Liver (tissue), 9 donors: ENCODE data around the gene NDUFB11. TPM values are rescaled to one million over a fixed set of nuclear protein-coding genes. Genes with fewer than 3 reads are reported as not detected.
A peak's percentile ranks its signal among the peaks of the same experiment; 100 is the strongest.

Source experiments
- DNase-seq: peaks from one replicate; pipeline ENCODE4 v3.0.0-alpha.2; 2017; ENCODE audit warnings: low spot score
- H3K27ac ChIP-seq, 2 donors: one replicate each; pipeline ENCODE4 v1.7.0; 2013; ENCODE audit warnings: inconsistent platforms in 2 of 2, low read length in 2 of 2, control low read depth in 1 of 2, low read depth in 1 of 2, mild to moderate bottlenecking in 1 of 2
- H3K27me3 ChIP-seq, 4 donors: one replicate each; pipeline versions ENCODE4 v1.6.1 to v1.7.0; 2013; ENCODE audit warnings: low read length in 3 of 4, inconsistent platforms in 1 of 4, mild to moderate bottlenecking in 1 of 4, moderate library complexity in 1 of 4; ENCODE audit not compliant: control insufficient read depth in 4 of 4, insufficient read depth in 4 of 4
- H3K36me3 ChIP-seq, 4 donors: one replicate each; pipeline versions ENCODE4 v1.6.1 to v1.7.0; 2013; ENCODE audit warnings: low read length in 3 of 4, mild to moderate bottlenecking in 3 of 4, low read depth in 1 of 4, moderate library complexity in 1 of 4; ENCODE audit not compliant: control insufficient read depth in 4 of 4, insufficient read depth in 3 of 4
- H3K4me1 ChIP-seq, 4 donors: one replicate each; pipeline versions ENCODE4 v1.6.1 to v1.7.0; 2013; ENCODE audit warnings: low read length in 3 of 4, mild to moderate bottlenecking in 3 of 4, moderate library complexity in 1 of 4; ENCODE audit not compliant: control insufficient read depth in 4 of 4, insufficient read depth in 4 of 4
- H3K4me3 ChIP-seq, 3 donors: one replicate each; pipeline versions ENCODE4 v1.6.1 to v1.7.0; 2013; ENCODE audit warnings: low read length in 3 of 3, control low read depth in 1 of 3, low read depth in 1 of 3, mild to moderate bottlenecking in 1 of 3
- H3K9ac ChIP-seq, 2 donors: one replicate each; pipeline ENCODE4 v1.7.0; 2013; ENCODE audit warnings: low read length in 2 of 2, mild to moderate bottlenecking in 2 of 2, moderate library complexity in 2 of 2, control low read depth in 1 of 2, low read depth in 1 of 2
- H3K9me3 ChIP-seq, 4 donors: one replicate each; pipeline versions ENCODE4 v1.6.1 to v1.7.0; 2013; ENCODE audit warnings: low read length in 3 of 4; ENCODE audit not compliant: control insufficient read depth in 4 of 4
- ATF3 ChIP-seq: IDR thresholded peaks from 2 replicates; pipeline ENCODE4 v1.6.1; 2016; ENCODE audit warnings: antibody characterized with exemption
- CTCF ChIP-seq: fragments of 150-350 bp; IDR thresholded peaks from 2 replicates; pipeline ENCODE4 v1.5.1; 2017; ENCODE audit warnings: improper control_type of control experiment, low read depth, low read length; ENCODE audit not compliant: missing input control
- EGR1 ChIP-seq, 2 donors: IDR thresholded peaks; 2 replicates each; pipeline ENCODE4 v1.6.1; 2016 to 2018; ENCODE audit warnings: antibody characterized with exemption in 2 of 2, low read depth in 2 of 2
- FOXA1 ChIP-seq: IDR thresholded peaks from 2 replicates; pipeline ENCODE4 v1.6.1; 2016; ENCODE audit warnings: antibody characterized with exemption
- FOXA2 ChIP-seq: IDR thresholded peaks from 2 replicates; pipeline ENCODE4 v1.6.1; 2016; ENCODE audit warnings: antibody characterized with exemption
- GABPA ChIP-seq, 2 donors: IDR thresholded peaks in 1 of 2; conservative IDR thresholded peaks in 1 of 2; 2 replicates each; pipeline ENCODE4 v1.6.1; 2016; ENCODE audit warnings: antibody characterized with exemption in 2 of 2, mild to moderate bottlenecking in 1 of 2, moderate library complexity in 1 of 2
- HNF4A ChIP-seq, 2 donors: conservative IDR thresholded peaks; 2 replicates each; pipeline ENCODE4 v1.6.1; 2016; ENCODE audit warnings: antibody characterized with exemption in 2 of 2, mild to moderate bottlenecking in 2 of 2
- HNF4G ChIP-seq: IDR thresholded peaks from 2 replicates; pipeline ENCODE4 v1.6.1; 2016; ENCODE audit warnings: antibody characterized with exemption
- JUND ChIP-seq, 2 donors: IDR thresholded peaks; 2 replicates each; pipeline ENCODE4 v1.6.1; 2016; ENCODE audit warnings: antibody characterized with exemption in 2 of 2
- MAX ChIP-seq: IDR thresholded peaks from 2 replicates; pipeline ENCODE4 v1.6.1; 2016; ENCODE audit warnings: antibody characterized with exemption
- NR2F2 ChIP-seq: IDR thresholded peaks from 2 replicates; pipeline ENCODE4 v1.6.1; 2016; ENCODE audit warnings: antibody characterized with exemption
- RAD21 ChIP-seq, 2 donors: IDR thresholded peaks; 2 replicates each; pipeline ENCODE4 v1.6.1; 2016; ENCODE audit warnings: antibody characterized with exemption in 2 of 2, mild to moderate bottlenecking in 2 of 2
- REST ChIP-seq: IDR thresholded peaks from 2 replicates; pipeline ENCODE4 v1.6.1; 2016; ENCODE audit warnings: antibody characterized with exemption, mild to moderate bottlenecking
- RXRA ChIP-seq, 2 donors: IDR thresholded peaks; 2 replicates each; pipeline ENCODE4 v1.6.1; 2017 to 2018; ENCODE audit warnings: antibody characterized with exemption in 2 of 2, mild to moderate bottlenecking in 1 of 2
- SP1 ChIP-seq: IDR thresholded peaks from 2 replicates; pipeline ENCODE4 v1.6.1; 2018; ENCODE audit warnings: antibody characterized with exemption, mild to moderate bottlenecking
- TAF1 ChIP-seq: conservative IDR thresholded peaks from 2 replicates; pipeline ENCODE4 v1.6.1; 2016; ENCODE audit warnings: antibody characterized with exemption, mild to moderate bottlenecking
- YY1 ChIP-seq: IDR thresholded peaks from 2 replicates; pipeline ENCODE4 v1.6.1; 2016; ENCODE audit warnings: antibody characterized with exemption, mild to moderate bottlenecking
- ZBTB33 ChIP-seq: IDR thresholded peaks from 2 replicates; pipeline ENCODE4 v1.6.1; 2016; ENCODE audit warnings: antibody characterized with exemption
- WGBS: extraction: QIAGEN DNeasy Blood & Tissue Kit; methylation state at CpG from one replicate; pipeline ENCODE4 v1.1.7; 2013; 5-methylcytosine and 5-hydroxymethylcytosine counted together
- polyA plus RNA-seq, 2 donors: library from polyadenylated mRNA; stranded (reverse) in 1 of 2; unstranded in 1 of 2; fragments of 200-250 nt in 1 of 2; fragments of >200 nt in 1 of 2; fragmentation: Nextera tagmentation in 1 of 2; extraction: Ambion mirVana in 1 of 2; gene quantifications; one replicate each; pipeline versions ENCODE4 v1.2.1 to v1.2.3, GENCODE V29; 2013 to 2015
- total RNA-seq, 2 donors: library from RNA; depleted of rRNA; stranded (reverse); fragments of >200 nt; gene quantifications; one replicate each; pipeline ENCODE4 v1.2.3, GENCODE V29; 2014
- donor health status: healthy.
- donor health status: healthy.
- donor health status: healthy.
- donor health status: healthy.
- donor health status: healthy.

The NDUFB11 gene
- total and polyA plus RNA-seq, 4 donors = 23.6 to 127 (median 66.5) TPM

GRCh38 chrX:47190445-47191269 is 46.2 kb upstream of the NDUFB11 start (continued):
- TF ChIP-seq ZBTB33 (no peak), RAD21 (IDR thresholded peaks at IDR 0.05) (peak; percentile 15 to 28), HNF4A (conservative IDR thresholded peaks at IDR 0.05) (no peak), ATF3 (no peak), JUND (IDR thresholded peaks at IDR 0.05) (no peak), GABPA (IDR thresholded peaks at IDR 0.05 in 1 of 2, conservative IDR thresholded peaks at IDR 0.05 in 1 of 2) (no peak)

- no peak for TF ChIP-seq FOXA1
- no peak for TF ChIP-seq SP1
- TF ChIP-seq NR2F2 = no peak
- TF ChIP-seq YY1 = no peak
- no peak for TF ChIP-seq CTCF
- no peak for TF ChIP-seq FOXA2
- TF ChIP-seq ZBTB33 = no peak
- no peak for TF ChIP-seq RXRA (IDR thresholded peaks at IDR 0.05)
- no peak for TF ChIP-seq EGR1 (IDR thresholded peaks at IDR 0.05; ENCODE audit: low read depth in 2 of 2)
- TF ChIP-seq HNF4G = no peak
- TF ChIP-seq JUND (IDR thresholded peaks at IDR 0.05) = no peak
- TF ChIP-seq TAF1 = no peak
- no peak for TF ChIP-seq HNF4A (conservative IDR thresholded peaks at IDR 0.05)
- TF ChIP-seq GABPA (IDR thresholded peaks at IDR 0.05 in 1 of 2, conservative IDR thresholded peaks at IDR 0.05 in 1 of 2) = no peak
- TF ChIP-seq MAX = no peak
- no peak for TF ChIP-seq RAD21 (IDR thresholded peaks at IDR 0.05)
- no peak for TF ChIP-seq ATF3
- no peak for TF ChIP-seq REST
- 83% methylated on average over 19 of the region's 19 CpGs for WGBS
- Histone ChIP-seq H3K4me1 (peaks cover 0 to 23% (median 15%) of the 10 kb centered on the region in 4 donors), H3K4me3 (no peak overlapping the region), H3K9ac (no peak overlapping the region), H3K27me3 (peaks cover 0 to 4% (median 0%) of the 10 kb centered on the region in 4 donors), H3K36me3 (peaks cover 0 to 23% (median 3%) of the 10 kb centered on the region in 4 donors), H3K9me3 (no peaks in the 10 kb centered on the region), H3K27ac (no peak overlapping the region)
- DNase-seq = no peak
Measured at GRCh38 chrX:47189906-47190305, 45.4 kb upstream of the NDUFB11 start.
